GM18519 (cell line): ENCODE results near the gene FCGBP.

Source experiments
- ATAC-seq: cut with Tn5 transposase; IDR thresholded peaks from one replicate; pipeline ENCODE4 v1.9.1; 2021; ENCODE audit warnings: mild to moderate bottlenecking, moderate library complexity; ENCODE audit not compliant: unreplicated experiment, low FRiP score

FCGBP gene

DNA sequence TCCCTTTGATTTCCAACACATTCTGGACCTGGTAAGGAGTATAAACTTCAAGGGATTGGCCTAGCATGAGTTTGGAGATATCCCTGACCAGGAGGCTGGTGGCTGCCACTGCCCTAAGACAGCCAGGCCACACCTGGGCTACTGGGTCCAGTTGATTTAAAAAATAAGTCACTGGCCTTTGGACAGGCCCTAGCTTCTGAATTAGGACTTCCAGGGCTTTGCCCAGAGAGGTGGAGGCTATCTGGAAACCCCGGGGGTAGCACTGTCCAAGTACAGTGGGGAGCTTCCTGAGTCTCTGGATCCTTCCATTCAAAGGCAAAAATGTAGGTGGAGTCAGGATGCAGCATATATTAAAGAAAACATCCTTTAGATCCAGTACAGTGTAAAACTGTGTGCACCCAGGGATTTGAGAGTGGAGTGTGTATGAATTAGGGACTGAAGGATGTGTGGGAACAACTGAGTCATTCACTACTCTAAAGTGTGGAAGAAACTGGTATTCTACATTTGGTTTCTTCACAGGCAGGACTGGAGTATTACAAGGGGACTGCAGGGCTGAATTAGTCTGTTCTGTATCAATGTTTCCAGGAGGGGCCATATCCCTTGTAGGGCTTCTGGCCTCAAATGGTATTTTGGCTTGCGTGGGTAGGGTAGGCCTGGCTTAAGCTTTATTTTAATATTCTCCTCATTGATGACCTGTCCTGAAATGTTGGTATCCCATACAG is 14.8 kb upstream of the FCGBP start:
- no peak for ATAC-seq

DNA sequence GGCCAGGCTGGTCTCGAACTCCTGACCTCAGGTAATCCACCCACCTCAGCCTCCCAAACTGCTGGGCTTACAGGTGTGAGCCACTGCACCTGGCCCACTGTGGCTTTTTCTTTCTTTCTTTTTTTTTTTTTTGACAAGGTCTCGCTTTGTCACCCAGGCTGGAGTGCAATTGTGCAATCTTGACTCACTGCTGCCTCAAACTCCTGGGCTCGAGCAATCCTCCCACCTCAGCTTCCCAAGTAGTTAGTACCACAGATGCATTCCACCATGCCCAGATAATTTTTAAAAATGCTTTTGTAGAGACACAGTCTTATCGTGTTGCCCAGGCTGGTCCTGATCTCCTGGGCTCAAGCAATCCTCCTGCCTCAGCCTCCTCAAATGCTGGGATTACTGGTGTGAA is 12.1 kb upstream of the FCGBP start:
- ATAC-seq: no peak

DNA sequence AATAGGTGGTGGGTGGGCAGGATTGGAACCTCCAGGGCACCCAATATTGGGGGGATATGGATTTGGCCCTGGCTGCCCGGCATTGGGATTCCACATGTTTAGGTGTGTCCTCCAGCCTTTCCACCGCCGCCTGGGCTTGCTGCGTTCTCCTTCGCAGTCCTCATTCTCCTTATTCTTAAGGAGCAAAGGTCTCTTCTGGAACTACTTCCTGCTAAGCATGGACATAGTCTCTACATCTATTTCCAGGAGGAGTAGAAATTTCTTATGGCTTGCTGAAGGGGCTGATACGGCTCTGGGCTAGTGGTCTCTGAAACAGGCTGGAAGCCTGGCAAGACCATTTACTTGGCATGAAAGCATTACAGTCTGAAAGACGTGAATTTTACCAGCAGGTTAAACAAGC is 9.2 kb upstream of the FCGBP start:
- no peak for ATAC-seq

DNA sequence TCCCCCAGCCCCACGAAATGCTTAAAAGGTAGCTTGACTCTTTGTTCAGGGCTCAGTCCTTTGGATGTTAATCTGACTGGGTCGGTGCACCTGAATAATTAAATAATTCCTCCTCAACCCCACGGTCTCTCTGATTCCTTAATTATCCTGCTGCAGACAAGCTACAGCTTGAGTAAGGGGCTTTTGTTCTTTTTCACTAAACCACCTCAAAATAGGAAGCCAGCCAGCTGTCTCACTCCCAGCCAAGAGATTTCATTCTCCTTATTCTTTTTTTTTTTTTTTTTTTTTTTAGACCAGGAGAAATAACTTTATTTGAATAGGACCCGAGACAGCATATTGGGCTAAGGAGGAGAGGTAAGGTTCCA is 7.9 kb upstream of the FCGBP start:
- ATAC-seq: no peak

DNA sequence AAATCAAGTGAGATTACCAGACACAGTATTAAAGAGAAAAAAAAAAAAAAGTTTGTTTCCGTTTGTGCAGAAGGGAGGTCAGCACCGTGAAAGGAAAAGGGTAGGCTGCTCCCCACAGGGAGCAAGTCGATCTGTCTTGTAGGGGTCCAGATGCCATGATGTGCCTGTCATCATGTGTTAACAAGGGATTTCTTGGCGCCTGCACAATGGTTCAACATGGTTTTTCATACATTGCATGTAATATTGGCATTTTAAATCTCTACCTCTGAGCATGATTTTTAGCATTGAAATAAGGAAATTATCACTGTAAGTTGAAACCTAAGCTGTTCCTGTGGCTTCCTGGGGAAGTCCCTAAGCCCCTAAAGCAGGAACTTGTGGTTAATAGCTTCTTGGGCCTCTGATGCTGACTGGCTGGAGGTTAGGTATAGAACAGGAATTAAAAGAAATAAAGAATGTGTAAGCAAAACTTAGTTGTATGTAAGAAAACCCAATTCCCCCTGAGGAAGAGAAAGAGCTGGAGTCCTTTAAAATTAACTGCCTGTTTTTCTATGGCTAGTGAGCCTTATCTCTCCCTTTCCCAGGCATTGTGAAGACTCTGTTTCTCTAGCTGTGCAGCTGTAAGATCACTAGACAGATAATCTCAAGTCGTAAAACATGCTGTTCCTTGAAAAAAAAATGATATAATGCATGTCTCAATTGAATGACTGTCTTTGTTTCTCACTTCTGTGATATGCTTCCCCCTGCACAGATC is 7.4 kb upstream of the FCGBP start:
- ATAC-seq: no peak

DNA sequence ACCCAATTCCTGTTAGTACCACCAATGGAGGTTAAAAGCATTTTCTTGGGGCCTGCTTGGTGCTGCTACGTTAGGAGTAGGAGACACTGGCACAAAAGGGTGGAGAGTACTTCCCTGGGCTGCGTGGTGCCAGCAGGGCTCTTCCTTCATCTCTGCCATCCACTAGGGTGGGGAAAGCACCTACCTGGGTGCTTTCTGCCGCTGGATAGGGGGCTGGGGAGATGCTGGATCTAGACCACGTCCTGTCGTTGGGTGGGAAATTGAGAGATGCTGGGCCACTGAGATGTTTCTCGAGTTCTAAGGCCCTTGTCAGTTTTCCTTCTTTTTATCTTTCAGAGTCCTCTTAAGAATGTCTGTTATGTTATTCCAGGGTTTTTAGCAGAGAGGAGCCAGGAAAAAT is 6.7 kb upstream of the FCGBP start:
- no peak for ATAC-seq

DNA sequence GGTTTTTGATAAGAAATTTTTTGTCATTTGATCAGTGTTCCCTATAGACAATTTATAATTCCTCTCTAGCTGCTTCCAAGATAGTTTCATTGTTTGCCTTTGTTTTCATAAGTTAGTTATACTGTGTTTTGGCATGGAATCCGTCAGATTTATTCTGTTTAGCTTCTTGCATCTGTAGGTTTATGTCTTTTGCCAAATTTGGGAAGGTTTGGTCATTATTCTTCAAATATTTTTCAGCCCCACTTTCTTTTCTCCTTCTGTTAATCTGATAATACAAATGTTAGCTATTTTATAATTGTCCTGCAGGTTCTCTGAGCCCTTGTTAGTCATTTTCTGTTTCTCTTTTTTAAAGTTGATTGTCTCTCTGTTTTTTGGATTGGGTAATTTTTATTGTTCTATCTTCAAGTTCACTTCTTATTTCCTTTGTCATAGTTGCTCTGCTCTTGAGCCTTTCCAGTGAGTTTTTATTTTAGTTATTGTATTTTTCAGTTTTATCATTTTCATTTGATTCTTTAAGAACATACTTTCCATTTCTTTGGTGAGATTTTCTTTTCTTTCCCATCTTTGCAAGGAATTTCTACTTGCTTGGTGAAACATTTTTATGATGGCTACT is 5.9 kb upstream of the FCGBP start:
- no peak for ATAC-seq

DNA sequence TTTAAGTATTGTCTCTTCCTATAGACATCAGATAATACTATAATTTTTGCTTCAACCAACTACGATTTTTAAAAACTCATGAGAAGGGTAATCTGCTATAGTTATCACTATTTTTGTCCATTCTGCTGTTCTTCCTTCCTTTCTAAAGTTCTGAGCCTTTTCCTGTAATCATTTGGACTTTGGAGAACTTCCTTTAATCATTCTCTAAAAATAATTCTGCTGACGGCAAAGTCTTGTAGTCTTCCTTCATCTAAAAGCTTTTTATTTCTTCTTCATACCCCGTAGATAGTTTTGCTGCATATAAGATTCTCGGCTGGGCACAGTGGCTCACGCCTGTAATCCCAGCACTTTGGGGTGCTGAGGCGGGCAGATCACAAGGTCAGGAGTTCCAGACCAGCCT is 5.1 kb upstream of the FCGBP start:
- no peak for ATAC-seq

DNA sequence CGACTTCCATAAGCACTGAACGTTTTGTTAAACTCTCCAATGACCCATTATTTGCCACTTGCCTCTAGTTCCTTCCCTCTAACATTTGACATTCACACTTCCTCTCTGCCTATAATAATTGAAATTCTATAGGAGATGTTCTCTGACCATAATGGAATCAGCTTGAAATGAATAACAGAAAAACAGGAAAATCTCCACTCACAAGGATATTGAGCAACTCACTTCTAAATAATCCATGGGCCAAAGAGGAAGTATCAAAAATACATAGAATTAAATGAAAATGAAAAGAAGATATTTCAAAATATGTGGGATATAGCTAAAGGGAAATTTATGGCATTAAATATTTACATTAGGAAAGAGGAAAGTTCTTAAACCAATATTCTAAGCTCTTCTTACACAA is 3.4 kb upstream of the FCGBP start:
- ATAC-seq: no peak

DNA sequence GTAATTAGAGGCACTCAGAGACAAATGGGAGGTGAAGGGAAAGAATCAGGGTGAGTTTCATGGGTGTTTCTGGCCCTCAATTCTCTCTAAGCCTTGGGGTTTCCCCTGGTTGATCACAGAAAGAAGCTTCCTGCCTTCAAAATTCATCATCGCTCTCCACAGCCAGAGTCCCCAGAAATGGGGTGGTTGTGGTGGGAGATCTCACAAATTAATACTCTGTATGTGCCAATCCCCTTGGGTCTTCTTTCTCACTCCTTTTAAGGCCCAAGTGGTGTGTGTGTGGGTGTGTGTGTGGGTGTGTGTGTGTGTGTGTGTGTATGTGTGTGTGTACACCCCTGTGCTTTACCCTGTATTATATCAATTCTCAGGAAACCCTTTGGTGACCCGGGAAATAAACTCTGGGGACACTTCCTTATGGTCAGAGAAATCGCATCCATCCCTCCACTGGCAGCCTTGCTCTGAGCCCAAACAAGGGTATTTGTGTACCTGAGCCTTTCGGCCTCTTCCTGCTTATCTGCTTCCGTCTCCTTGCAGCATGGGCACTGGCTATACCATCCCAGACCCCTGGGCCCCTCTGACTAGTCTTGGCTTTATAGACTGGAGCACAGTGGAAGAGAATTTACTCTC is 2.8 kb upstream of the FCGBP start:
- ATAC-seq: no peak

DNA sequence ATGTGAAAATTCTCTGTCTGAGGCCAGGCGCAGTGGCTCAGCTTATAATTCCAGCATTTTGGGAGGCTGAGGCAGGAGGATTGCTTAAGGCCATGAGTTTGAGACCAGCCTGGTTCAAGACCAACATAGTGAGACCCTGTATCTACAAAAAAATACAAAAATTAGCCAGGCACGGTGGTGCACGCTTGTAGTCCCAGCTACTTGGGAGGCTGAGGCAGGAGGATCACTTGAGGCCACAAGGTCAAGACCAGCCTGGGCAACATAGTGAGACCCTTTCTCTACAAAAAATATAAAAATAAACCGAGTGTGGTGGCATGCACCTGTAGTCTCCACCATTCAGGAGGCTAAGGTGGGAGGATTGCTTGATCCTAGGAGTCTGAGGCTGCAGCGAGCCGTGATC is 2.2 kb upstream of the FCGBP start:
- ATAC-seq: no peak

DNA sequence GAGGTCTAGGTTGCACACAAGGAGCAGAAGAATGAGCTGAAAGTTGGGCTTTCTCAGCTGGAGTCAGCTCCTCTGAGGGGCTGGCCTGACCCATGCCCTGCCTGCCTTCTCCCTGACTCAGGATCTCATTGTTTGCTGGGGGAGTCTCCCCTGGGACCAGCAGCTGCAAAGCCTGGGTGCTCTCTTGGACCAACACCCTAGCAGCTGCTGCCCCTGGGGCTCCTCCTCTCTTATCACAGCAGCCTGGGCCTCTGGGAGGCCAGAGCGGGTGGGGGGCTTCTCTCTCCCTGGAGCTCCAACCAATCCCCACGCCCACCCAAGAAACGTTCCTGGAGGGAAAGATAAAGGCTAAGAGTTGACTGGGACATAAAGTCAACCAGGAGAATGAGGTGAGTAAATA is 1.6 kb upstream of the FCGBP start:
- no peak for ATAC-seq

DNA sequence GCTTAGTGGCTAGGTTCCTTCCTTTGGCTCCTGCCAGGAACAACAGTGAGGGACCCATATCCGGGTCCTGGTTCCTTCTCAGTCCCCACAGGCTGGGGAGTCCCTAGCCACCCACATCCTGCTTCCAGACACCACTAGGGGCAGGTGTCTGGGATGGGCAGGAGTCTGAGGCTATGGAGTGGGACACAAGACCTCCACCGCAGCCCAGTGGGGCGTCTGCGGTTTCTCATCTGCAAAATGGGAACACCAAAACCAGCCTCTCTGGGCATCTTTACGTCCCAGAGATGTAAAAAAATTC is 879 bp upstream of the FCGBP start:
- ATAC-seq: no peak

DNA sequence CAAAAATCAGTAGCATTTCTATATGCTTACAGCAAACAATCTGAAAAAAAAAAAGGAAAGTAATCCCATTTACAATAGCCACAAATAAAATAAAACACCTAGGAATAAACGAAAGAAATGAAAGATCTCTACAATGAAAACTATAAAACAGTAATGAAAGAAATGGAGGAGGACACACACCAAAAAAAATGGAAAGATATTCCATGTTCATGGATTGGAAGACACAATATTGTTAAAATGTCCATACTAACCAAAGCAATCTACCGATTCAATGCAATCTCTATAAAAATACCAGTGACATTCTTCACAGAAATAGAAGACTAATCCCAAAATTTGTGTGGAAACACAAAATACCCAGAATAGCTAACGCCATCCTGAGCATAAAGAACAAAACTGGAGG is 4.7 kb downstream of the FCGBP start:
- no peak for ATAC-seq

DNA sequence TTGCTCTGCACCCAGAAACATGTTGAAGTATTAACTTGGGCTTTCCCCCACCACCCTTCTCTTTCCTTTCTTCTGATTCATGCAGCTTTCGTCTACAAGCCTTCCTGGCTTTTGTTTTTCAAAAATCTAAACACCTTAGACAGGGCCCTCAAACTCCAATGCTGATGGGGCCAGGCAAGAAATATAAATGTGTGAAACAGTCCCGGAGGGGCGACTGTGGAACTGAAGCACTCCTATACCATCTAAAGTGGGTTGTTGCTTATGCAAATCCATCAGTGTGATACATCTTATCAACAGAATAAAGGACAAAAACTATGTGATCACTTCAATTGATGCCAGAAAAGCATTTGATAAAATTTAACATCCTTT is 6.1 kb downstream of the FCGBP start:
- no peak for ATAC-seq

DNA sequence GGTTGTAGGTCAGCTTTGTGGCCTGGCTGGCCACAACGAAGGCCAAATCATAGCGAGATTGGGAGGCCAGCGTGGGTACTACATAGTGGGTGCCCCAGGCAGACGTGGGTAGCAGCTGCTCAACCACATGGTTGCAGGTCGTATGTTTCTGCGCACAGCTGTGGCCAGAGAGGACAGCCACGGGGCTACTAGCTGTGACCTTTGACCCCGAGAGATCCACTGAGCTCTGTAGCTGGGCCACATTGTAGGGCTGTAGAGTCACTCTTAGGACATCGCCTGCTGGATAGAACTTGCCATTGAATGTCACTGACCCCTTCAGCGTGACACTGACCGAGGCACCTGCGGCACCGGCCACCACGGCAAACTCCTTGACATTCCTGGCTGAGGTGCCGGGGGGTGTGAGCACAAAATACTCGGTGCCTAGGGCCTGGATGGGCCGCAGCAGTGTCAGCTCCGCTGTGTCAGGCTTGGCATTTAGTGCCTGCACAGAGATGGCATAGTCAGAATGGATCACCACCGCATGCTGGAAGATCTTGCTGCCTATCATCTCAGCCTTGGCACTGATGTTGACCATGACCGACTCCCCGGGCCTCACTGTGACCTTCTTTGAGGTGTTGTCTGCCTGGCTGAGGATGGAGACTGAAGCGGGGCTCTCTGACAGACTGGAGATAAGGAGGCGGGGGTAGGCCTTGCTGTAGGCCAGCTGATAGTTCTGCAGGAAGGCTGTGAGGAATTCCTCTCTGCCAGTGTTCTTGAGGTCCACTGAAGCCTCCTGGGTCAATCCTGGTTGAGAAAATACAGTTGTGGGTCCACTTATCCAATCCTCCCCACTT is 6.7 kb downstream of the FCGBP start:
- ATAC-seq: no peak

DNA sequence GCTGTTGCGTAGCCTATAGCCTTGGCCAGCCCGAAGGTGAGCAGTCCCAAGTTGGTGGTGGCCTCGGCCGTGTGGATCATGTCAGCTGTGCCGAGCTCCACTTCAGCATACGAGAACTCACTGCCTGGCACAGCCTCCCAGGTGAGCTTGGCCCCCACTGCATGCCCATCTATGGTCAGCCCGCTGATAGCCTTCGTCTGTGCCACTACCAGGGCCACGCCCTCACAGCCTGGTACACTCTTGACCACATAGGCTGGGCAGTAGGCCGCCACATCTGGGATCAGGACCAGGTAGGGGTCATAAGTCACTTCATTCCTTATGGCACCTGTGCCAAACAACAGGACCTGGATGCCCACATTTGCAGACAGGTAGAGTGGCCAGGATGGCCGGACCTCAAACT is 7.4 kb downstream of the FCGBP start:
- no peak for ATAC-seq

DNA sequence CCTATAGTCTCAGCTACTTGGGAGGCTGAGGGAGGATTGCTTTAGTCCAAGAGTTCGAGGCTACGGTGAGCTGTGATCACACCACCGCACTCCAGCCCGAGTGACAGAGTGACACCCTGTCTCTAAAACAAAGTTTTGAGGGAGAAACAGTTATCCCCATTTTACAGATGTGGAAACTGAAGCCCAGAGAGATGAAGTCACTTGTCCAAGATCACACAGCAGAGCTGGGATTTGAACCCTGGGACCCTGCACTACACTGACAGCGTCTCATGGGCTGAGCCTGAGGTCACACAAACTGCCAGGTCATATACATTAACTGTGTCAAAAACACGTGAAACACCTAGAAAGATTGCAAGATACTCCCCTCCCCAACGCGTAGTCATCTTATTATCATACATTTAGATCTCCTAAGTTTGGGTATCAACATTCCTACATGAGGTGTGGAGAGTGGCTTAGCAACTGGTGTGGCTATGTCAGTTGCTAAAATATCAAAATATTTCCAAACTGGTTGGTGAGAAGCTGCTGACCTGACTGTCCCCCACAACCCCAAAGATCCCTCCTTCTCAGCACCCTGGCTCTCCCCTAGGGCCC is 8.2 kb downstream of the FCGBP start:
- ATAC-seq: no peak

DNA sequence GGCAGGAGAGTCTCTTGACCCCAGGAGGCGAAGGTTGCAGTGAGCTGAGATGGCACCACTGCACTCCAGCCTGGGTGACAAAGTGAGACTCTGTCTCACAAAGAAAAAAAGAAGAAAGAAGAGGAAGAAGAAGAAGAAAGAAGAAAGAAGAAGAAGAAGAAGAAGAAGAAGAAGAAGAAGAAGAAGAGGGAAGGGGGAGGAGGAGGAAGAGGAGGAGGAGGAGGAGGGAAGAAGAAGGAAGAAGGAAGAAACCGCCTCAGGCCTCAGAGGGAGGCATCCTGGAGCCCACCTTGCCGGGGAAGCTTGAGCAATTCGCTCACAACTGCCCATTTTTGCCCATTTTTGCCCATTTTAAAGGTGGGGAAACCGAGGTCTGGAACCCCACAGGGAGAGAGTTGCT is 9.5 kb downstream of the FCGBP start:
- ATAC-seq: no peak

DNA sequence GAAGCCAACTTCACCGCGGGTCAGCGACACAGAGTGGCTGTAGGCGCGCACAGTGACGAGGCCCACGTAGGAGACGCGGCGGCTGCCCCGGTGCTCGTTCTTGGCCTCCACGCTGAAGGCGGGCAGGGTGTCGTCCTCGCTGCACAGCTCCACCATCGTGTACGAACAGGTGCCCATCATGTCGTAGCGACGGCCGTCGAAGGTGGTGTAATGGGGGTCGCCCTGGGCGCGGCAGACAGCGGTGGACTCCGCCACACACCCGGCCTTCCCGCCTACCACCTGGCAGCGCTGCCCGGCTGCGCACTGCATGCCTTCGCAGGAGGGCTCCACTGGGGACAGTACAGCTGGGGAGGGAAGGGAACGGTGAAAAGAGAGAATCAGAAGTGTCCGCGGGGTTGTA is 10.0 kb downstream of the FCGBP start:
- no peak for ATAC-seq

DNA sequence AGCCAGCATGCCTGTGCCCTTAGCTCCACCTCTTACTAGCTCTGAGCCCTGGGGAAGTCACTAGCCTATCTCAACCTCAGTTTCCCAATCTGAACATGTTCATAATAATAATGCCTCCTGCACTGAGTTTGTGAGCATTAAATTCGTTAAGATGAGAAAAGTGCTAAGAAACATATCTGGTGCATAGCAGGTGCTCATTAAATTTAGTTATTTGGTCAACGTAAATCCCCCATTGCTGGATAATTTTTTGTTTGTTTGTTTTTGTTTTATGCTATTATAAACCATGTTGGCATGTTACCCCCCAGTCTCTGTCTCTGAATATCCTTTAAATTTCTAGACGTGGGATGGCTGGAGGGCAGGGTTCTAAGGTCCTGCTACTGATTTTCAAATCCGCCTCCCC is 10.6 kb downstream of the FCGBP start:
- ATAC-seq: no peak
